Muscle of leg (tissue), 11 donors: Measurements from ENCODE around the gene DOCK1. TPM values are rescaled to one million over a fixed set of nuclear protein-coding genes. Genes with fewer than 3 reads are reported as not detected.
"Not testable (repeated sequence)": the region's sequence is repeated elsewhere in the genome, so short reads cannot be mapped to it uniquely, and the experiment has no call there.

Source experiments
- DNase-seq: peaks from one replicate; pipeline ENCODE4 v3.0.0; 2013
- H3K27ac ChIP-seq: one replicate; pipeline ENCODE4 v1.5.1; 2013; ENCODE audit warnings: mild to moderate bottlenecking, low read length, control low read depth
- H3K27me3 ChIP-seq: one replicate; pipeline ENCODE4 v1.6.1; 2013; ENCODE audit warnings: low read length; ENCODE audit not compliant: control insufficient read depth, insufficient read depth
- H3K36me3 ChIP-seq: one replicate; pipeline ENCODE4 v1.6.1; 2013; ENCODE audit warnings: low read length; ENCODE audit not compliant: control insufficient read depth, insufficient read depth
- H3K4me1 ChIP-seq: one replicate; pipeline ENCODE4 v1.6.1; 2013; ENCODE audit warnings: low read length; ENCODE audit not compliant: control insufficient read depth, insufficient read depth
- H3K4me3 ChIP-seq: one replicate; pipeline ENCODE4 v1.5.1; 2013; ENCODE audit warnings: low read length, control low read depth
- H3K9me3 ChIP-seq: replicated peaks from 2 replicates; pipeline ENCODE4 v1.6.1; 2013; ENCODE audit warnings: low read depth, low read length; ENCODE audit not compliant: control insufficient read depth
- WGBS: methylation state at CpG from one replicate; pipeline ENCODE4 v1.1.5; 2013; ENCODE audit warnings: missing lambda C conversion rate; ENCODE audit not compliant: insufficient coverage; 5-methylcytosine and 5-hydroxymethylcytosine counted together
- polyA plus RNA-seq, 8 donors: library from polyadenylated mRNA; unstranded; fragments of 120-200 nt; gene quantifications; one replicate each; pipeline versions ENCODE4 v1.2.1 to v1.2.3, GENCODE V29; 2013; ENCODE audit warnings: inconsistent platforms in 1 of 8, low replicate concordance in 1 of 8; ENCODE audit not compliant: insufficient read length in 8 of 8, insufficient read depth in 1 of 8
- total RNA-seq: library from RNA; stranded (reverse); fragments of 120-200 nt; gene quantifications from one replicate; pipeline ENCODE4 v1.2.4, GENCODE V29; 2013

DOCK1 gene
- total and polyA plus RNA-seq, 9 donors: 27.3 to 52.9 (median 37.1) TPM

- no peaks in the 10 kb centered on the region for H3K27me3 ChIP-seq
- peaks cover 17% of the 10 kb centered on the region for H3K36me3 ChIP-seq
- no peak for DNase-seq
- H3K9me3 ChIP-seq: no peaks in the 10 kb centered on the region
- H3K4me1 ChIP-seq: peaks cover 58% of the 10 kb centered on the region
- no peak overlapping the region for H3K27ac ChIP-seq
- WGBS: 91% methylated on average over 10 of the region's 11 CpGs
- H3K4me3 ChIP-seq: no peak overlapping the region
Measured at GRCh38 chr10:126932516-126932915, 27.3 kb downstream of the DOCK1 start.

- Histone ChIP-seq H3K9me3 (no peaks in the 10 kb centered on the region), H3K4me1 (peaks cover 55% of the 10 kb centered on the region), H3K27me3 (no peaks in the 10 kb centered on the region), H3K4me3 (no peak overlapping the region), H3K27ac (no peak overlapping the region), H3K36me3 (peaks cover 11% of the 10 kb centered on the region)
- DNase-seq: no peak
- WGBS: 78% methylated on average over 4 of the region's 4 CpGs
Measured at GRCh38 chr10:126933116-126933515, 27.9 kb downstream of the DOCK1 start.

DNA sequence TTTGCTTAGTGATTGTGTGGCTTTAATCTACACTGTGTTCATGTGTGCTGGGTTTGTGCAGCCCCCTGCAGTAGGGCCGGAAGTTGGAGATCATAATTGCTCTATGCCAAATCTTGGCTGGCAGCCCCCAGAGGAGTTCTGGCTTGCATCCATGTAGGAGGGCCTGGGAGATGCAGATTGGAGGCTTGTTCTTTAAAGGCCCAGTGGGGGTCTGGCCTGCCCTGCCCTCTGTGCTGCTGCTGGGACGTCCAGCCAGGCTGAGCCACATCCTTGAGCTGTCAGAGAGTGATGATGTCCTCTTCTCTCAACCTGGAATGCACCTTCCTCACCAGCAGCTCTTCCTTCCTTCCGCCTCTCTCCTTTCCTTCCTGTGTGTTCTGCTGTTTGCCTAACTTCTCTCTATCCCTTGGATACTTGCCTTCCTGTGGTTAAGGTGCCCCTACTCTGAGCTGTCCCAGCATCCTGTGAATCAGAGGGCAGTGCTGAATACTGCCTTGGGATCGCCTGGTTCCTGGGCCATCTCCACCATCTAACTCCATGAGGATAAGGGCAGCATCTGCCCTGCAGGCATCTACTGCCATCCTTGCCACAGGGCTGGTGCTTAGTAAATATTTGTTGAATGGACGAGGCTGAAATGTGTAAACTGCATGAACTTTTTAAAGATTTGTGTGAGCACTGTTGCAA, 30.2 kb downstream of the DOCK1 start:
- no peak for DNase-seq
- no peaks in the 10 kb centered on the region for H3K36me3 ChIP-seq
- H3K27ac ChIP-seq: no peak overlapping the region
- 49% methylated on average over 4 of the region's 5 CpGs for whole genome bisulfite sequencing
- no peaks in the 10 kb centered on the region for H3K9me3 ChIP-seq
- H3K4me3 ChIP-seq: no peak overlapping the region
- H3K4me1 ChIP-seq: peaks cover 32% of the 10 kb centered on the region
- no peaks in the 10 kb centered on the region for H3K27me3 ChIP-seq

GRCh38 chr10:126937026-126937425, 31.8 kb downstream of the DOCK1 start:
- Histone ChIP-seq H3K9me3 (no peaks in the 10 kb centered on the region), H3K4me1 (peaks cover 17% of the 10 kb centered on the region), H3K4me3 (no peak overlapping the region), H3K36me3 (no peaks in the 10 kb centered on the region), H3K27me3 (no peaks in the 10 kb centered on the region), H3K27ac (no peak overlapping the region)
- WGBS: no CpG with 5 or more reads among the region's 3 CpGs
- DNase-seq: no peak

GRCh38 chr10:126938121-126938520, 32.9 kb downstream of the DOCK1 start:
- H3K27ac ChIP-seq, H3K36me3 ChIP-seq, H3K4me1 ChIP-seq, H3K4me3 ChIP-seq, DNase-seq, H3K9me3 ChIP-seq, H3K27me3 ChIP-seq: not testable (repeated sequence)
- 100% methylated on average over 5 of the region's 9 CpGs for WGBS

GRCh38 chr10:126939706-126940105, 34.5 kb downstream of the DOCK1 start:
- WGBS: 76% methylated on average over 3 of the region's 6 CpGs
- Histone ChIP-seq H3K4me3 (no peak overlapping the region), H3K9me3 (no peaks in the 10 kb centered on the region), H3K4me1 (peaks cover 7% of the 10 kb centered on the region), H3K36me3 (no peaks in the 10 kb centered on the region), H3K27ac (no peak overlapping the region), H3K27me3 (no peaks in the 10 kb centered on the region)
- no peak for DNase-seq

DNA sequence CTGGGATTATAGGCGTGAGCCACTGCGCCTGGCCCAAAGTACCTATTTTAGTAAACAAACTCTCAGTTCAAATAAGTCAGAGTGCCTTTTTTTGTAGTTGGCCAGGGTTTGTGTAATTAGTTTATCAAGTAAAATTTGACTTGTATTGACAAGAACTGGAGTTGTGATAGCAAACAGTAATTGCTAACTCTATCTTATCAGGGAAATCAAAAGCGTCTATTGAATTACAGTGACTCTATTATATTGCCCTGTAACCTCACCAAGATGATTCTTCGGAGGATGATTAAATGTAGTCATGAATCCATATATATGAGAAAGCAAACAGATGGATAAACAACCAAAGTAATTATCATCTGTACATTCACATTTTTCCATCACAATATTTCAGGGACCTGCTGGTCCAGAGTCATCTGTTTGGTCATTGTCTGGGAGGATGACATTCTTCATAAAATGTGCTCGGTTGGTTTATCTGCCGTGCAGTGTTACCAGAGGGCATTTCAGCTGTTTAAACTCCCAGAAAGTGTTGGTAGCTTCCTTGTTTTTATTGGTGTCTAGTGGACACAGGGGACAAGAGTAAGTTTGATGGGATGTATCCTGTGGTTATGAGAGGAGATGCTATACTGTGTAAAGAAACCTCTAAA, 35.6 kb downstream of the DOCK1 start:
- Histone ChIP-seq H3K27ac (no peak overlapping the region), H3K36me3 (no peaks in the 10 kb centered on the region), H3K4me1 (no peaks in the 10 kb centered on the region), H3K9me3 (no peaks in the 10 kb centered on the region), H3K27me3 (no peaks in the 10 kb centered on the region), H3K4me3 (no peak overlapping the region)
- WGBS: 87% methylated on average over 2 of the region's 6 CpGs
- no peak for DNase-seq

DNA sequence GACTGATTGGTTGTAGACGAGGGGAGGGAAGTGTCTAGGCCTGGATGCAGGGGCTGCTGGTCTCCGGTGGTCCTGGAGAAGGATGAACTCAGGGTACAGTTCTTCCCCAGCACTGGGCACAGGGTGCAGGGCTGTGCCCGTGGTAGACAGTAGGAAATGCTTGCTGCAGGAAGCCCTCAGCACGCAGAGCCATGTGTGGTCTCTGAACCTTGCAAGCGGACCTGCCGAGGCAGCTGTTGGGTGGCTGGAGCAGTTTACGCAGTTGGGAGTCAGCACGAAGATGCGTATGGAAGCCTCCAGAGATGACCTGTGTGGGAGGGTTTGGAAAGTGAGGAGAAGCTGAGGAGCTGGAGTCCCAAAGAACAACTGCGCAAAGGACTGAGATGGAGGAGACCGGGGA, 39.0 kb downstream of the DOCK1 start:
- no peaks in the 10 kb centered on the region for H3K4me1 ChIP-seq
- DNase-seq: no peak
- no peaks in the 10 kb centered on the region for H3K36me3 ChIP-seq
- 93% methylated on average over 11 of the region's 11 CpGs for WGBS
- H3K4me3 ChIP-seq: no peak overlapping the region
- no peaks in the 10 kb centered on the region for H3K27me3 ChIP-seq
- H3K9me3 ChIP-seq: peaks cover 5% of the 10 kb centered on the region
- H3K27ac ChIP-seq: no peak overlapping the region

DNA sequence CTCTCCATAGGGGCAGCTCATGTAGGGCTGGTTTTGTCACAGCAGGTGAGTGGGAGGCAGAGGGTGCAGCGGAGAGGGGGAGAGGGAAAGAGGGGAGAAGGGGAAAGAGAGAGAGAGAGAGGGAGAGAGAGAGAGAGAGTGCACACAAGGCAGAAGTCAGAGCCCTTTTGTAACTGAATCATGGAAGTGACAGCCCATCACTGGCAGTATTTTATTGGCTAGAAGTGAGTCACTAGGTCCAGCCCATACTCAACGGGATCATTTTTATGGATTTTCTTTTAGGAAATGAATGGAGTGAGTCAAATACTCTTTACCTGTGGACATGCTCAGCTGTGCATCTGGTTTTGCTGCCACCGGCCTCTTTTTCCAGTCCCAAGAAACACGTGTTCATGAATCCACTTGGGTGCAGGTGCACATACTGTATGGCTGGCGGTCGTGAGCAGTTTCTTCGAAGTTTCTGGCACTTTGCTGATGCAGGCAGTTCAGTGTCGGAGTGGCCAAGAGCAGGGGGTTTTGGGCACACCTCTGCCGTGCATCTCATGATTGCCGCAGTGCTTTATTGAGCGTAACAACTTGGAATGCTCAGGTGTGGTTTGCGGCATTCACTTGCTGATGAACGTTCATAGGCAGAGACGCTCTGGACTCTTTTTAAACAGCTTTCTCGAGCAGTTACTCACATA, 40.3 kb downstream of the DOCK1 start:
- no peak for DNase-seq
- Histone ChIP-seq H3K4me1 (no peaks in the 10 kb centered on the region), H3K27me3 (no peaks in the 10 kb centered on the region), H3K4me3 (no peak overlapping the region), H3K9me3 (peaks cover 9% of the 10 kb centered on the region), H3K27ac (no peak overlapping the region), H3K36me3 (no peaks in the 10 kb centered on the region)
- WGBS: 85% methylated on average over 12 of the region's 15 CpGs

- Histone ChIP-seq H3K9me3 (peaks cover 11% of the 10 kb centered on the region), H3K27me3 (no peaks in the 10 kb centered on the region), H3K27ac (no peak overlapping the region), H3K4me1 (no peaks in the 10 kb centered on the region), H3K36me3 (no peaks in the 10 kb centered on the region), H3K4me3 (no peak overlapping the region)
- DNase-seq: no peak
- WGBS: 85% methylated on average over 4 of the region's 6 CpGs
Measured at GRCh38 chr10:126946746-126947145, 41.5 kb downstream of the DOCK1 start.
